Esophagus squamous epithelium (tissue), 5 donors: ENCODE measurements around the gene WFS1. TPM values are rescaled to one million over a fixed set of nuclear protein-coding genes. Genes with fewer than 3 reads are reported as not detected.

Experiments
- DNase-seq: peaks from one replicate; lab custom pipeline; 2025; lab: John Stamatoyannopoulos, UW
- H3K27ac ChIP-seq, 4 donors: fragments of 200-600 bp; sonication (generic); one replicate each; pipeline ENCODE4 v1.5.1; 2016 to 2019; ENCODE audit warnings: mild to moderate bottlenecking in 1 of 4
- H3K27me3 ChIP-seq, 4 donors: fragments of 200-600 bp; sonication (generic); 1 replicate in 3 of 4; 2 replicates in 1 of 4; pipeline versions ENCODE4 v1.5.1 to v1.6.0; 2017 to 2021; ENCODE audit warnings: antibody characterized with exemption in 1 of 4
- H3K36me3 ChIP-seq, 3 donors: fragments of 200-600 bp; sonication (generic); one replicate each; pipeline ENCODE4 v1.5.1; 2016 to 2019
- H3K4me1 ChIP-seq, 3 donors: fragments of 200-600 bp; sonication (generic); one replicate each; pipeline ENCODE4 v1.5.1; 2017 to 2019
- H3K4me3 ChIP-seq, 4 donors: fragments of 200-600 bp; sonication (generic); 1 replicate in 3 of 4; 2 replicates in 1 of 4; pipeline ENCODE4 v1.5.1; 2016 to 2019; ENCODE audit warnings: mild to moderate bottlenecking in 2 of 4, moderate library complexity in 1 of 4
- H3K9me3 ChIP-seq, 3 donors: fragments of 200-600 bp; sonication (generic); one replicate each; pipeline ENCODE4 v1.5.1; 2016 to 2019
- CTCF ChIP-seq, 6 experiments: fragments of 450-650 bp in 4 of 6; fragments of 200-600 bp in 2 of 6; sonication (generic) in 2 of 6; IDR thresholded peaks; one replicate each; pipeline ENCODE4 v1.5.1; 2016 to 2019; ENCODE audit warnings: antibody characterized with exemption in 6 of 6, mild to moderate bottlenecking in 4 of 6, moderate library complexity in 4 of 6
- POLR2A ChIP-seq, 4 donors: fragments of 450-650 bp; IDR thresholded peaks; one replicate each; pipeline ENCODE4 v1.6.1; 2017; ENCODE audit warnings: antibody characterized with exemption in 4 of 4, mild to moderate bottlenecking in 4 of 4, moderate library complexity in 3 of 4
- WGBS, 2 donors: methylation state at CpG; one replicate each; pipeline ENCODE4 v1.1.5; 2018; 5-methylcytosine and 5-hydroxymethylcytosine counted together
- intact Hi-C: fragments of 100-400 bp; cut with DNase I; formaldehyde crosslinking; loops from one replicate; pipeline ENCODE4 v1.15.0; 2022
- total RNA-seq, 4 donors: library from RNA; depleted of rRNA; stranded (reverse); fragments of >200 nt; gene quantifications; one replicate each; pipeline ENCODE4 v1.1.0, GENCODE V29; 2016
- donor health status: DM: yes; HTN: yes; CAD: no.

WFS1 gene
- total RNA-seq, 4 donors from 2014 or later = 6.5 to 20.4 (median 9.6) TPM

- H3K4me1 ChIP-seq = peaks cover 0 to 8% (median 0%) of the 10 kb centered on the region in 3 donors
- no peak for DNase-seq
- no peak overlapping the region for H3K4me3 ChIP-seq
- H3K27ac ChIP-seq = no peak overlapping the region
- no peak for TF ChIP-seq POLR2A (IDR thresholded peaks at IDR 0.05)
- no peak for TF ChIP-seq CTCF (IDR thresholded peaks at IDR 0.05)
- peaks cover 0 to 38% (median 0%) of the 10 kb centered on the region in 4 donors for H3K27me3 ChIP-seq
- no peaks in the 10 kb centered on the region for H3K36me3 ChIP-seq
- H3K9me3 ChIP-seq = no peaks in the 10 kb centered on the region
- WGBS, 2 donors = 65 to 67% methylated on average over 1 to 4 of the region's 6 CpGs
- intact Hi-C loops = loop anchor here (10.0 kb wide), 1 partner anchor 292 kb away; no protein-coding TSS in a partner anchor
Measured at GRCh38 chr4:6253111-6253510, 16.5 kb upstream of the WFS1 start.

GRCh38 chr4:6253961-6254360 is 15.7 kb upstream of the WFS1 start:
- intact Hi-C loops = loop anchor here (10.0 kb wide), 1 partner anchor 291 kb away; no protein-coding TSS in a partner anchor
- peaks cover 0 to 8% (median 0%) of the 10 kb centered on the region in 3 donors for H3K4me1 ChIP-seq
- DNase-seq = no peak
- H3K27ac ChIP-seq = no peak overlapping the region
- H3K9me3 ChIP-seq = no peaks in the 10 kb centered on the region
- WGBS, 2 donors = 87% methylated on average over 7 to 11 of the region's 14 CpGs
- H3K27me3 ChIP-seq = peaks cover 0 to 29% (median 0%) of the 10 kb centered on the region in 4 donors
- TF ChIP-seq POLR2A (IDR thresholded peaks at IDR 0.05) = no peak
- no peak for TF ChIP-seq CTCF (IDR thresholded peaks at IDR 0.05)
- no peaks in the 10 kb centered on the region for H3K36me3 ChIP-seq
- H3K4me3 ChIP-seq = no peak overlapping the region

- H3K36me3 ChIP-seq = no peaks in the 10 kb centered on the region
- TF ChIP-seq CTCF (IDR thresholded peaks at IDR 0.05) (no peak), POLR2A (IDR thresholded peaks at IDR 0.05) (no peak)
- H3K9me3 ChIP-seq = no peaks in the 10 kb centered on the region
- H3K4me1 ChIP-seq = peaks cover 0 to 3% (median 0%) of the 10 kb centered on the region in 3 donors
- no peak for DNase-seq
- H3K27me3 ChIP-seq = peaks cover 0 to 24% (median 0%) of the 10 kb centered on the region in 4 donors
- H3K4me3 ChIP-seq = no peak overlapping the region
- no peak overlapping the region for H3K27ac ChIP-seq
- 81 to 100% methylated on average over 1 to 5 of the region's 9 CpGs for WGBS, 2 donors
- intact Hi-C loops = loop anchor here (10.0 kb wide), 1 partner anchor 289 kb away; no protein-coding TSS in a partner anchor
Measured at GRCh38 chr4:6256141-6256540, 13.5 kb upstream of the WFS1 start.

GRCh38 chr4:6257247-6258025 is 12.2 kb upstream of the WFS1 start:
- H3K4me3 ChIP-seq = no peak overlapping the region
- 32 to 45% methylated on average over 18 of the region's 18 CpGs for WGBS, 2 donors
- peak overlapping the region in 1 of 4 donors; percentile 28 for H3K27ac ChIP-seq
- peaks cover 0 to 3% (median 0%) of the 10 kb centered on the region in 3 donors for H3K4me1 ChIP-seq
- peaks cover 0 to 37% (median 0%) of the 10 kb centered on the region in 4 donors for H3K27me3 ChIP-seq
- TF ChIP-seq POLR2A (IDR thresholded peaks at IDR 0.05) (no peak), CTCF (IDR thresholded peaks at IDR 0.05) (no peak)
- DNase-seq = no peak
- no peaks in the 10 kb centered on the region for H3K9me3 ChIP-seq
- intact Hi-C loops = loop anchor here (10.0 kb wide), 1 partner anchor 287 kb away; no protein-coding TSS in a partner anchor
- no peaks in the 10 kb centered on the region for H3K36me3 ChIP-seq

GRCh38 chr4:6258026-6258360 is 11.7 kb upstream of the WFS1 start:
- Histone ChIP-seq H3K4me1 (peaks cover 0 to 3% (median 0%) of the 10 kb centered on the region in 3 donors), H3K36me3 (no peaks in the 10 kb centered on the region), H3K9me3 (no peaks in the 10 kb centered on the region), H3K27ac (no peak overlapping the region), H3K27me3 (peaks cover 0 to 43% (median 0%) of the 10 kb centered on the region in 4 donors), H3K4me3 (no peak overlapping the region)
- 73% methylated on average over 4 to 5 of the region's 5 CpGs for WGBS, 2 donors
- no peak for TF ChIP-seq CTCF (IDR thresholded peaks at IDR 0.05)
- no peak for TF ChIP-seq POLR2A (IDR thresholded peaks at IDR 0.05)
- no peak for DNase-seq
- intact Hi-C loops = loop anchor here (10.0 kb wide), 1 partner anchor 287 kb away; no protein-coding TSS in a partner anchor
